ENCODE results near the gene CDH8. TPM values are rescaled to one million over a fixed set of nuclear protein-coding genes. Genes with fewer than 3 reads are reported as not detected.

The CDH8 gene
- total RNA-seq, 1 experiment from 2014 or later: 2.5 TPM

- no peak overlapping the region for H3K4me3 ChIP-seq (replicated peaks in 1 of 2; ENCODE audit: low read depth in 1 of 2, low read length in 2 of 2)
- H4K20me1 ChIP-seq (ENCODE audit: insufficient read depth): no peaks in the 10 kb centered on the region
- ChIA-PET POLR2A (no interaction called here), RAD21 (ENCODE audit: low non-redundant PET in 1 of 2, low total read pairs in 2 of 2, uncharacterized antibody in 2 of 2, unreplicated experiment in 2 of 2) (no interaction called here), CTCF (no interaction called here)
- H3K9ac ChIP-seq (ENCODE audit: low read length): no peak overlapping the region
- no peaks in the 10 kb centered on the region for H3K27me3 ChIP-seq (ENCODE audit: insufficient read depth, low read length)
- no peak overlapping the region for H3K4me2 ChIP-seq (ENCODE audit: low read length)
- TF ChIP-seq MAX (IDR thresholded peaks at IDR 0.05) (no peak), CBX3 (IDR thresholded peaks at IDR 0.05; ENCODE audit: low read depth) (no peak), ELF1 (IDR thresholded peaks at IDR 0.05; ENCODE audit: borderline replicate concordance, low read depth) (no peak), FOSL1 (IDR thresholded peaks at IDR 0.05; ENCODE audit: low read depth) (no peak), CTCF (IDR thresholded peaks at IDR 0.05 in 2 of 3, conservative IDR thresholded peaks at IDR 0.05 in 1 of 3; ENCODE audit: borderline replicate concordance in 1 of 3, insufficient read depth in 1 of 3, low read depth in 2 of 3, low read length in 2 of 3) (no peak), POLR2A (IDR thresholded peaks at IDR 0.05; ENCODE audit: borderline replicate concordance, extremely low read depth, insufficient read depth, insufficient read length) (no peak), POLR2AphosphoS5 (IDR thresholded peaks at IDR 0.05; ENCODE audit: low read depth, low read length) (no peak), JUND (IDR thresholded peaks at IDR 0.05) (no peak), ZNF274 (IDR thresholded peaks at IDR 0.05; ENCODE audit: low read depth, low read length) (no peak), REST (IDR thresholded peaks at IDR 0.05; ENCODE audit: low read depth) (no peak), EGR1 (IDR thresholded peaks at IDR 0.05; ENCODE audit: low read depth) (no peak), CEBPB (IDR thresholded peaks at IDR 0.05; ENCODE audit: low read depth) (no peak), RAD21 (IDR thresholded peaks at IDR 0.05; ENCODE audit: low read depth) (no peak), SP1 (IDR thresholded peaks at IDR 0.05; ENCODE audit: low read depth) (no peak), EZH2 (IDR thresholded peaks at IDR 0.05) (no peak), EZH2phosphoT487 (IDR thresholded peaks at IDR 0.05; ENCODE audit: borderline replicate concordance) (no peak), ATF3 (IDR thresholded peaks at IDR 0.05) (no peak), YY1 (IDR thresholded peaks at IDR 0.05; ENCODE audit: extremely low read depth, insufficient replicate concordance, low read depth, low read length) (no peak), SRF (IDR thresholded peaks at IDR 0.05; ENCODE audit: low read depth) (no peak), ZFX (IDR thresholded peaks at IDR 0.05) (no peak)
- no peaks in the 10 kb centered on the region for H3K4me1 ChIP-seq (ENCODE audit: control insufficient read depth in 1 of 2, insufficient read depth in 2 of 2, low read length in 2 of 2)
- H3K9me2 ChIP-seq (ENCODE audit: insufficient read depth): no peaks in the 10 kb centered on the region
- H3K27ac ChIP-seq (ENCODE audit: low read depth, low read length): no peak overlapping the region
- BruUV-seq (replicated peaks): no TSS peak
- ATAC-seq: no peak
- peaks cover 15 to 17% of the 10 kb centered on the region in 2 experiments; a peak in 2 of 4 replicates for H3K9me3 ChIP-seq (ENCODE audit: control insufficient read depth in 1 of 2, insufficient read depth in 1 of 2, low read depth in 1 of 2, low read length in 2 of 2)
- H3K36me3 ChIP-seq (ENCODE audit: control insufficient read depth in 1 of 2, insufficient read depth in 2 of 2, low read length in 2 of 2): no peaks in the 10 kb centered on the region
- no peaks in the 10 kb centered on the region for H3K79me2 ChIP-seq (ENCODE audit: insufficient read depth, low read length)
- H2AFZ ChIP-seq (ENCODE audit: low read depth, low read length, poor library complexity, severe bottlenecking): no peak overlapping the region
- DNase-seq (ENCODE audit: low read depth, low spot score): no peak
- intact Hi-C loops (cut with micrococcal nuclease): no loop called here
Measured at GRCh38 chr16:61684541-61684940, 351.7 kb downstream of the CDH8 start.
